Prostate gland (tissue), 2 donors: ENCODE measurements around the gene ASXL1. TPM values are rescaled to one million over a fixed set of nuclear protein-coding genes. Genes with fewer than 3 reads are reported as not detected.

Source experiments
- DNase-seq: peaks from one replicate; pipeline ENCODE4 v3.0.0-alpha.2; 2019; ENCODE audit warnings: low spot score
- H3K27ac ChIP-seq, 2 donors: fragments of 200-600 bp; sonication (generic); 2 replicates each; pipeline ENCODE4 v1.5.1; 2017 to 2019
- H3K27me3 ChIP-seq: fragments of 200-600 bp; sonication (generic); replicated peaks from 2 replicates; pipeline ENCODE4 v1.5.1; 2019; ENCODE audit not compliant: insufficient read depth
- H3K36me3 ChIP-seq, 2 donors: fragments of 200-600 bp; sonication (generic); 1 replicate in 1 of 2; 2 replicates in 1 of 2; pipeline versions ENCODE4 v1.5.1 to v1.8.1; 2017 to 2019
- H3K4me1 ChIP-seq: fragments of 200-600 bp; sonication (generic); replicated peaks from 2 replicates; pipeline ENCODE4 v1.5.1; 2019
- H3K4me3 ChIP-seq, 2 donors: fragments of 200-600 bp; sonication (generic); 2 replicates each; pipeline ENCODE4 v1.5.1; 2017 to 2019
- H3K9me3 ChIP-seq: fragments of 200-600 bp; sonication (generic); 2 replicates; pipeline ENCODE4 v1.5.1; 2017
- CTCF ChIP-seq, 4 experiments: fragments of 200-600 bp in 2 of 4; fragments of 450-650 bp in 2 of 4; sonication (generic) in 2 of 4; IDR thresholded peaks; 1 replicate in 3 of 4; 2 replicates in 1 of 4; pipeline ENCODE4 v1.5.1; 2016 to 2019; ENCODE audit warnings: antibody characterized with exemption in 4 of 4, mild to moderate bottlenecking in 2 of 4, moderate library complexity in 2 of 4
- POLR2A ChIP-seq: fragments of 450-650 bp; IDR thresholded peaks from one replicate; pipeline ENCODE4 v1.6.1; 2016; ENCODE audit warnings: antibody characterized with exemption, mild to moderate bottlenecking
- POLR2AphosphoS5 ChIP-seq: sonication (generic); formaldehyde crosslinking; IDR thresholded peaks from one replicate; pipeline ENCODE4 v1.6.1; 2017; ENCODE audit warnings: antibody characterized with exemption
- WGBS: methylation state at CpG from one replicate; pipeline ENCODE4 v1.1.5; 2018; 5-methylcytosine and 5-hydroxymethylcytosine counted together
- intact Hi-C: fragments of 100-400 bp; cut with DNase I; formaldehyde crosslinking; loops from one replicate; pipeline ENCODE4 v1.14.2; 2022
- total RNA-seq, 2 donors: library from RNA; depleted of rRNA; stranded (reverse); fragments of >200 nt; gene quantifications; one replicate each; pipeline ENCODE4 v1.1.0, GENCODE V29; 2016

Gene ASXL1
- total RNA-seq, 2 donors from 2014 or later: 30.4 to 106 TPM

- no peaks in the 10 kb centered on the region for H3K27me3 ChIP-seq
- intact Hi-C loops: no loop called here
- peaks cover 10% of the 10 kb centered on the region for H3K4me1 ChIP-seq
- no peak overlapping the region for H3K4me3 ChIP-seq
- H3K9me3 ChIP-seq: no peaks in the 10 kb centered on the region
- no peaks in the 10 kb centered on the region for H3K36me3 ChIP-seq
- no peak for DNase-seq
- TF ChIP-seq CTCF (IDR thresholded peaks at IDR 0.05) (no peak), POLR2A (no peak), POLR2AphosphoS5 (no peak)
- H3K27ac ChIP-seq: no peak overlapping the region
- 79% methylated on average over 3 of the region's 3 CpGs for WGBS
Observed at GRCh38 chr20:32443386-32443974, 85.3 kb downstream of the ASXL1 start.

GRCh38 chr20:32444474-32445220 lies 86.5 kb downstream of the ASXL1 start:
- no peaks in the 10 kb centered on the region for H3K36me3 ChIP-seq
- H3K27me3 ChIP-seq: no peaks in the 10 kb centered on the region
- no peaks in the 10 kb centered on the region for H3K9me3 ChIP-seq
- H3K4me1 ChIP-seq: peaks cover 10% of the 10 kb centered on the region
- no peak overlapping the region for H3K4me3 ChIP-seq
- 64% methylated on average over 7 of the region's 7 CpGs for WGBS
- no peak for DNase-seq
- no peak overlapping the region for H3K27ac ChIP-seq
- intact Hi-C loops: no loop called here
- TF ChIP-seq POLR2AphosphoS5: no peak
- no peak for TF ChIP-seq POLR2A

DNA sequence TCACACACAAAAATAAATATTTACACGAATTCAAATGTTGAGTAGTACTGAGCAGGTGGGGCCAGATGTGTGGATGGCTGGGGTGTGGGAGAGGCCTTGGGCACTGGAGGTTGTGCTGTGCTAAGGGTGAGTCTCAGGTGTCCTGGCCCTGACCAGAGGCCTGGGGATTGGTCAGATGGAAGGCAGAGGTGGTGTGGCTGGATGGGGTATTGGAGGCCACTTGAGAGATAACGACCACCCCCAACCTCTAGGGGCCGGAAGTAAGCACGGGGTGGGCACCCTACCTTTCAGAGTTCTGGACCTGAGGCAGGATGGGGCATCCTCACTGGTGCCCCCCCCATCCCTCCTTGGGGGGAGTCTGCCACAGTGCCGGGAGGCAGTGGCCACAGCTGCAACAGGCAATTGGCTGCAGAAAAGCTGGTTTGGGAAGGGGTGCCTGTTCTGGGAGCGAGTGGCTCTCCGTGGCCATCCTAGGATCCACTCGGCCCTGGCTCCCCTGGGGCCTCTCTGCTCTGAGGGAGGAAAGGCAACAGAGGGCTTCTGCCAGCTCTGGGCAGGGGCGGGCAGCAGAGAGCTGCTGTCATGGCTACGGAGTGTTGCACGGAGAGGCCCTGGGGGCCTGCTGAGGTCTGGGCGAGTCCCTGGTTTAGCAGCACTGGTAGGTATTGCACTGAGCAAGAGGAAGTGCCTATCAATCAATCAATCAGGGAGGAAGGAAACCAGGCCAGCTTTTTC lies 87.6 kb downstream of the ASXL1 start:
- H3K36me3 ChIP-seq: no peaks in the 10 kb centered on the region
- no peak overlapping the region for H3K27ac ChIP-seq
- DNase-seq: no peak

DNA sequence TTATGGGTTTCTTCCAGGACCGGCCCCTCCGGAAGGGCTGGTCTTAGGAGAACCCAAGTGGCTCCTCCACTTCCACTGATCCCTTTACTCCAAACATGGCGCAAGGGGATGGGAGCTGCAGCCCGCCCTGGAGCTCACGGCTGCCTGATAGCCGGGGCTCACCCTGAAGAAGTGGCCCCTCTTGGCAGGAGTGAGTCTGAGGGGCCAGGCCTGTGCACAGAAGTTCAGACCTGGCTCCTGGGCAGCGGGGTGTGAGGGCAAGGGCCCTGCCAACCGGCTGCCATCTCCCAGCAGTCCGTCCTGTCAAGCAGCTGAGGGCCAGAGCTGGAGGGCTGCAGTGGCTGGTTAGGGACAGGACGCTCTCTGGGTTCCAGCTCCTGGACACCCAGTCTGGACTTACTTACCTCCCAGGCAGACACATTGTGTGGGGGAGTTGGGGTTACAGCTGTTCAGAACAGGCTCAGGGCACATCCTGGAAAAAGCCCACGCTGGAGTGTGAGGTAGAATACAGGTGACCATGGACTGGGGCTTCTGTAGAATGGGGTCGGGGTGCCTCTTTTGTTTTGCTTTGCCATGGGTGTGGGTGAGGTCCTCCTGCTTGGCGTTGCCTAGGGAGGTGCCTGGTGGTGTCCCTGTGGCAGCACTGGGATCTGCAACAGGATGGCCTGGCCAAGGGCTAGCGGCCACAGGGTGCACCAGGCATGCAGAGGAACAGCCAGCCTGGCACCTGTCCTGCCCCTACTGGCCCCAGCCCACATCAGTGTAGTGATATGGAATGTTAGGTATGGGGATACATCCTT lies 88.4 kb downstream of the ASXL1 start:
- Histone ChIP-seq H3K4me1 (peaks cover 10% of the 10 kb centered on the region), H3K9me3 (no peaks in the 10 kb centered on the region), H3K4me3 (no peak overlapping the region), H3K27me3 (no peaks in the 10 kb centered on the region), H3K27ac (no peak overlapping the region), H3K36me3 (peaks cover 0 to under 1% of the 10 kb centered on the region in 2 donors)
- 77% methylated on average over 12 of the region's 14 CpGs for WGBS
- no peak for TF ChIP-seq CTCF (IDR thresholded peaks at IDR 0.05)
- TF ChIP-seq POLR2AphosphoS5: no peak
- no peak for TF ChIP-seq POLR2A
- DNase-seq: no peak
- intact Hi-C loops: no loop called here

More for the DNA sequence above, 87.6 kb downstream of the ASXL1 start:
- no peaks in the 10 kb centered on the region for H3K9me3 ChIP-seq
- intact Hi-C loops: no loop called here
- WGBS: 29% methylated on average over 12 of the region's 12 CpGs
- peaks cover 10% of the 10 kb centered on the region for H3K4me1 ChIP-seq
- TF ChIP-seq POLR2A (no peak), POLR2AphosphoS5 (no peak), CTCF (IDR thresholded peaks at IDR 0.05) (no peak)
- H3K4me3 ChIP-seq: no peak overlapping the region
- H3K27me3 ChIP-seq: no peaks in the 10 kb centered on the region
